HepG2 (cell line): ENCODE measurements around the gene ASPM. TPM values are rescaled to one million over a fixed set of nuclear protein-coding genes. Genes with fewer than 3 reads are reported as not detected.

Experiments used
- ATAC-seq: fragments of 200-7000 bp; cut with Tn5 transposase; 3 replicates; pipeline ENCODE4 v1.9.1; 2020; ENCODE audit warnings: mild to moderate bottlenecking, moderate library complexity
- BruUV-seq: library from RNA; stranded (reverse); fragments of 400-500 nt; replicated peaks from 2 replicates; lab custom pipeline; 2021; lab: Mats Ljungman, UMichigan
- CTCF ChIA-PET: fragments of 300-600 bp; formaldehyde crosslinking; extraction: SDS; loops from one replicate; lab custom pipeline; 2021; ENCODE audit warnings: low total read pairs, inconsistent platforms, low intra/inter-chr PET ratio; lab: Yijun Ruan, JAX
- POLR2A ChIA-PET: fragments of 350-600 bp; sonication (Branson Sonifier 250); formaldehyde crosslinking; loops from one replicate; lab custom pipeline; 2020; ENCODE audit warnings: antibody characterized with exemption, inconsistent platforms; lab: Yijun Ruan, JAX
- DNase-seq: peaks from one replicate; pipeline ENCODE4 v3.0.0-alpha.2; 2015; ENCODE audit warnings: low spot score
- FAIRE-seq: peaks from 3 replicates; lab custom pipeline; 2011; peaks lifted over from hg19 to GRCh38; lab: Jason Lieb, UNC
- H2AFZ ChIP-seq: one replicate; pipeline ENCODE4 v1.6.1; 2011; ENCODE audit warnings: low read length, inconsistent platforms
- H3K27ac ChIP-seq: fragments of 300-600 bp; 3 replicates; pipeline ENCODE4 v1.8.0; 2011; ENCODE audit warnings: mixed run types, mild to moderate bottlenecking, mixed read lengths, low read length, inconsistent platforms; ENCODE audit not compliant: insufficient read depth; ENCODE audit errors: extremely low read length
- H3K27me3 ChIP-seq, 2 experiments: fragments of 200-600 bp in 1 of 2; 2 replicates in 1 of 2; 3 replicates in 1 of 2; pipeline versions ENCODE4 v1.6.0 to v1.8.0; 2011; ENCODE audit warnings: low read length in 2 of 2, mild to moderate bottlenecking in 2 of 2, moderate library complexity in 2 of 2, inconsistent platforms in 1 of 2; ENCODE audit not compliant: insufficient read depth in 2 of 2, control insufficient read depth in 1 of 2
- H3K36me3 ChIP-seq, 2 experiments: fragments of 200-600 bp in 1 of 2; replicated peaks in 1 of 2; 2 replicates in 1 of 2; 3 replicates in 1 of 2; pipeline versions ENCODE4 v1.5.1 to v1.8.0; 2011; ENCODE audit warnings: low read length in 2 of 2, inconsistent platforms in 1 of 2; ENCODE audit not compliant: insufficient read depth in 2 of 2, control insufficient read depth in 1 of 2
- H3K4me1 ChIP-seq: 2 replicates; pipeline ENCODE4 v1.5.1; 2012; ENCODE audit warnings: low read length, inconsistent platforms; ENCODE audit not compliant: insufficient read depth
- H3K4me2 ChIP-seq: 2 replicates; pipeline ENCODE4 v1.6.0; 2011; ENCODE audit warnings: low read depth, low read length, inconsistent platforms
- H3K4me3 ChIP-seq, 3 experiments: fragments of 200-600 bp in 1 of 3; sonication (generic), shearing (Covaris generic) in 1 of 3; replicated peaks in 1 of 3; 2 replicates each; pipeline ENCODE4 v1.5.1; 2011 to 2016; ENCODE audit warnings: low read length in 3 of 3, inconsistent platforms in 2 of 3, low read depth in 2 of 3, mild to moderate bottlenecking in 2 of 3, control low read depth in 1 of 3, mixed read lengths in 1 of 3; ENCODE audit not compliant: insufficient read depth in 1 of 3
- H3K79me2 ChIP-seq: one replicate; pipeline ENCODE4 v1.6.1; 2011; ENCODE audit warnings: low read length, inconsistent platforms; ENCODE audit not compliant: insufficient read depth
- H3K9ac ChIP-seq: 2 replicates; pipeline ENCODE4 v1.6.0; 2011; ENCODE audit warnings: mild to moderate bottlenecking, low read depth, low read length, inconsistent platforms; ENCODE audit not compliant: insufficient read depth
- H3K9me3 ChIP-seq: 2 replicates; pipeline ENCODE4 v1.5.1; 2012; ENCODE audit warnings: mild to moderate bottlenecking, low read length
- H4K20me1 ChIP-seq: 2 replicates; pipeline ENCODE4 v1.6.0; 2011; ENCODE audit warnings: inconsistent platforms, mild to moderate bottlenecking, low read length, moderate library complexity; ENCODE audit not compliant: insufficient read depth
- KIAA2018 ChIP-seq: sonication (generic); formaldehyde crosslinking; IDR thresholded peaks from 2 replicates; pipeline ENCODE4 v1.5.0; 2020; ENCODE audit warnings: mild to moderate bottlenecking, missing genetic modification reagents, borderline replicate concordance
- NONO ChIP-seq, 2 experiments: fragments of 450-650 bp in 1 of 2; sonication (generic) in 1 of 2; formaldehyde crosslinking in 1 of 2; IDR thresholded peaks in 1 of 2; conservative IDR thresholded peaks in 1 of 2; 2 replicates each; pipeline versions ENCODE4 v1.6.1 to v1.8.0; 2017 to 2022; ENCODE audit warnings: mild to moderate bottlenecking in 1 of 2, missing genetic modification reagents in 1 of 2, moderate library complexity in 1 of 2
- THAP11 ChIP-seq: IDR thresholded peaks from 2 replicates; pipeline ENCODE4 v1.6.1; 2016; ENCODE audit warnings: missing biosample characterization, missing genetic modification reagents
- ZNF672 ChIP-seq: sonication (generic); formaldehyde crosslinking; IDR thresholded peaks from 2 replicates; pipeline ENCODE4 v1.8.1; 2022; ENCODE audit warnings: missing genetic modification reagents
- ZNF674 ChIP-seq: sonication (generic); formaldehyde crosslinking; IDR thresholded peaks from 2 replicates; pipeline ENCODE4 v1.5.0; 2020; ENCODE audit warnings: low read depth, mild to moderate bottlenecking, missing genetic modification reagents
- WGBS: methylation state at CpG from one replicate; pipeline ENCODE4 v1.1.6; 2017; ENCODE audit warnings: low lambda C conversion rate; 5-methylcytosine and 5-hydroxymethylcytosine counted together
- in situ Hi-C: cut with HindIII; loops from 2 replicates; pipeline ENCODE4 v1.10.0; 2017; ENCODE audit warnings: low pct_unique_long_range_greater_than_20kb; ENCODE audit not compliant: extremely low pct_ligation_motif_present
- intact Hi-C: fragments of 100-400 bp; cut with micrococcal nuclease; formaldehyde crosslinking; loops from one replicate; pipeline ENCODE4 v1.10.0; 2022; ENCODE audit not compliant: unreplicated experiment
- polyA plus RNA-seq, 8 experiments: library from polyadenylated mRNA; depleted of rRNA in 3 of 8; stranded (reverse) in 7 of 8; unstranded in 1 of 8; fragments of >200 nt; fragmentation: Illumina TruSeq in 4 of 8; extraction: Trizol in 4 of 8; gene quantifications; 2 replicates each; pipeline versions ENCODE4 v1.2.1 to v1.2.3, GENCODE V29; 2011 to 2016; ENCODE audit warnings: low read depth in 4 of 8, missing spikeins in 1 of 8, mixed read lengths in 1 of 8; ENCODE audit not compliant: insufficient read depth in 1 of 8
- total RNA-seq, 5 experiments: library from RNA; depleted of rRNA; stranded (reverse); fragments of >200 nt; fragmentation: Illumina TruSeq; extraction: Trizol; gene quantifications; 2 replicates each; pipeline ENCODE4 v1.2.3, GENCODE V29; 2016; ENCODE audit warnings: low read depth in 1 of 5

ASPM gene
- total and polyA plus RNA-seq, 2 of the 13 experiments (the other 11 are each of a cell fraction or from before 2014, with no cell fraction given): 7.7 to 29.1 TPM

- in situ Hi-C loops (no loop called here), intact Hi-C loops (loop anchor here (5.0 kb wide), 1 partner anchor 148 kb away; no protein-coding TSS in a partner anchor)
- FAIRE-seq (no peak), ATAC-seq (no peak), DNase-seq (no peak)
- BruUV-seq: no TSS peak
- ChIA-PET CTCF (no interaction called here), POLR2A (no interaction called here)
- WGBS: 97% methylated on average over 2 of the region's 2 CpGs
- H3K27me3 ChIP-seq: no peaks in the 10 kb centered on the region
- H3K27ac ChIP-seq: no peak overlapping the region
- no peak overlapping the region for H3K4me2 ChIP-seq
- H3K9ac ChIP-seq: no peak overlapping the region
- H2AFZ ChIP-seq: no peak overlapping the region
- TF ChIP-seq NONO (IDR thresholded peaks at IDR 0.05) (no peak), NONO (CRISPR knock-in tag; conservative IDR thresholded peaks at IDR 0.05) (no peak), KIAA2018 (CRISPR knock-in tag) (no peak), ZNF672 (CRISPR knock-in tag) (no peak), ZNF674 (CRISPR knock-in tag) (no peak), THAP11 (CRISPR knock-in tag) (no peak)
- no peak overlapping the region for H3K4me3 ChIP-seq
- no peaks in the 10 kb centered on the region for H4K20me1 ChIP-seq
- peaks cover 42% of the 10 kb centered on the region for H3K4me1 ChIP-seq
- H3K9me3 ChIP-seq: no peaks in the 10 kb centered on the region
- H3K36me3 ChIP-seq: peaks cover 0 to 5% of the 10 kb centered on the region in 2 experiments; a peak in 2 of 5 replicates
- H3K79me2 ChIP-seq: peaks cover 24% of the 10 kb centered on the region
Observed at GRCh38 chr1:197140121-197140520, 6.3 kb downstream of the ASPM start.
